DMS79 treated with DMSO at 0.1 percent for 48 hours (cell line): ENCODE data around the gene BDKRB2.

Experiments used
- DNase-seq: peaks from one replicate; lab custom pipeline; 2025; lab: John Stamatoyannopoulos, UW

BDKRB2 gene

DNA sequence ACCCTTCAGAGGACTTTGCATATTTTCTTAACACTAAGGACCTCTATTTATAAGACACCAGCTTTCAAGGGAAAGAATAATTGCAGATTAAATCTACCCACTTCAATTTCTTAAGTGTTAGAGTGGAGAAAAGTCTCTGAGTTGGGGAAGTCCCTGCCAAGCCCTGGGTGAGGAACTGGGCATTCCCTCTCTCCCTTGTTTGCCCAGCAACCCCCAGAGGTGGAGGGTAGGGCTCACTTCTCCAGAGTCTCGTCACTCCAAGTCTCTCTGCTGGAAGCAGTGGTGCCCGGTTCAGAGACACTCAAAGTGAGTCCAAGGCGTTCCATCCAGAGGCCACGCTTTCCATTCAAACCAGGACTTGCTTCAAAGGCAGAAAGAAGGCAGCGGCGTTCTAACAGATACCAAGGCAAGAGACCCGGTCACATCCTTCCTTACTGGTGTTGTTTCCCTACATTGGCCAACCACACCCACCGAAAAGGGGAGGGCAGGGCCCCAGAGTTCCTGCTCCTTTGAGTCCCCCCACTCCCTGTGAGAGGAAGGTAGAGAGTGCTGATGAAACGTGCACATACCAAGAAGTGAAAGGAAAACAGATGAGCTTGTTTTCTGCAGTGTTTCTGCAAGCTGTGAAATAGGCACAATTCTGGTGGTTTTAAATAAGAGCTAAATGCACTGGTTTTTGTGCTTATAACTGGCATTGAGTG lies 6.1 kb upstream of the BDKRB2 start:
- no peak for DNase-seq

DNA sequence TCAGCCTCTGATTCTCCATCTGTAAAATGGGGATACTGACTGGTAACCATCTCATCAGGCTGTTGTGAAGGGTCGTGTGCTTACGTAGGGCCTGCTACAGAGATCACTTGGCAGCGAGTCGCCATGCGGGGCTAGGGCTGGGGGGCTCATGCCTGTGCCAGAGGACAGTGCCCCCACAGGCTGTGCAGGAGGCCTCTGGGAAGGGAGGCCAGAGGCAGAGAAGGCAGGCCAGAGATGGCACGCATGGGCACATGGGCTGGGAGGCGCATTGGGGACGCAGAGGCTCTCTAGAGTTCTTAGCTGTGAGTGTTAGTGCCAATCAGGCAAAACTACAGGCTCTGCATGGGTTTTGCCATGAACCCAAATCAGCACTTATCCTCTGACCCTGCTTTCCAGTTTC lies 3.5 kb upstream of the BDKRB2 start:
- no peak for DNase-seq

GRCh38 chr14:96201965-96202364 lies 2.7 kb upstream of the BDKRB2 start:
- DNase-seq = no peak

- DNase-seq = no peak
Observed at GRCh38 chr14:96202441-96203094, 2.1 kb upstream of the BDKRB2 start.

DNA sequence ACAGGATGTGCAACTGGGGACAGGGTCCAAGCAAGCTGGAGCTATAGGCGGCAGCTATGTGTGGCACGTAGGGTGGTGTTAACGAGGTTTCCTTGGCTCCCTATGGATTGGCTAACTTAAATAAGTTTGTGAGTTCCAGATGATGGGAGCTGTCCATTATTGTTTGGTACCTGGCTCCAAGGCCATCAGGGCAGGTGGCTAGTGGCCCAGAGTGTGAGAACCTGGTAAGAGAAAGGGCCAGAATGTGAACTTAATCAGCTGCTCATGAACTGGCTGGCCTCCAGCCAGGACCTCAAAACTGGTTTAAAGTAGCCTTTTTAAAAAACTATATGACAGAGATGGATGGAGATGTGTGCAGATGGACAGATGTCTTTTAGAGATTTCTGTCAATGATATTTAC lies 1.5 kb upstream of the BDKRB2 start:
- no peak for DNase-seq

GRCh38 chr14:96203635-96204034 lies 1.0 kb upstream of the BDKRB2 start:
- DNase-seq = no peak

- no peak for DNase-seq
Observed at GRCh38 chr14:96205059-96205977, 679 bp downstream of the BDKRB2 start.

DNA sequence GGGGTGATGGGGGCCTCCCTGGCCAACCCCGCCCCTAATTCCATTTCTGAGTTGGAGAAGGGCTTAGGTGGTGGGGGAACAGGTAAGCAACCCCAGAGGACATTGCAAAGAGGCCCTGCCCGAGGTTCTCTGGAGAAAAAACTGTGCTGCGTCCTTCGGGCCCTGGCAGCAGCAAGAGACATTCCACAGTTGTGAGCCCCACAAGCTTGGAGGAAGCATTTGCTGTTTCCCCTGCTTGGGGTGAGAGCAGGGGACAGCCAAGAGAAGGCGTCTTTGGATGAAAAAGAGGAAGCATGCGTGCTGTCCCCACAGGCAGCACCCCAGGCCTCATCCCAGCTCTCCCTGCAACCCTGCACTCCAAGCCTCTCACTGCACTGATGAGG lies 1.3 kb downstream of the BDKRB2 start:
- no peak for DNase-seq

DNA sequence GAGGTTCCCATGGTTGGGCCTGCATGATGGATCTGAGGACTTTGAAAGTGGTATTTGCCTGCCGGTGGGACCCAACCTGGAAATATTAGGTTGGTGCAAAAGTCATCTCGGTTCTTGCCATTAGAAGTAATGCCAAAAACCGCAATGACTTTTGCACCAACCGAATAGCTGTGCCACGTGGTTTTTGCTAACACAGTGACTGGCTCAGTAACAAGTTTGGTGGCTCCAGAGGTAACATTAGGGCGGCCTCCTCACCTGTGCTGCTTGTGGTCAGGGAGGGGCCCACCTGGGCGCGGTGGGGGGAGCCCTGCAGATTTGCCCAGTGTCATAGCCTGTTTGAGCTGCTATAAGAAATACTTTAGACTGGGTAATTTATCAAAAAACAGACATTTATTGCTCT lies 1.8 kb downstream of the BDKRB2 start:
- DNase-seq = no peak

DNA sequence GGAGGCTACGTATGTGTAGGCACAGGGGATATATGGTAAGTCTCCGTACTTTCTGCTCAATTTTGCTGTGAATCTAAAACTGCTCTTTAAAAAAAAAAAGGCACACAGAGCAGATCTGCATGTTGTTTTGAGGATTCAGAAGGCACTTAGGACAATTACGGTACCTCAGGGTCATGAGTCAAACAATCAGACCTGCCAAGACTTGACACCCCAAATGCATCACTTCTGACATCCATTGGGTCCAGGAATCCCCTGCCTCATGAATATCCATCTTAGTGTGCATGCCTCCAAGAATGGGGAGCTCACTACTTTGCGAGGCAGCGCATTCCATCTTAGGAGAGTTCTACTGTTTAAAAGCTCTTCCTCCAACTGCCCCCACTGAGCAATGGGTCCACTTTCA lies 3.0 kb downstream of the BDKRB2 start:
- no peak for DNase-seq

GRCh38 chr14:96208739-96209138 lies 4.1 kb downstream of the BDKRB2 start:
- DNase-seq = no peak

GRCh38 chr14:96212140-96212539 lies 7.5 kb downstream of the BDKRB2 start:
- DNase-seq = no peak

DNA sequence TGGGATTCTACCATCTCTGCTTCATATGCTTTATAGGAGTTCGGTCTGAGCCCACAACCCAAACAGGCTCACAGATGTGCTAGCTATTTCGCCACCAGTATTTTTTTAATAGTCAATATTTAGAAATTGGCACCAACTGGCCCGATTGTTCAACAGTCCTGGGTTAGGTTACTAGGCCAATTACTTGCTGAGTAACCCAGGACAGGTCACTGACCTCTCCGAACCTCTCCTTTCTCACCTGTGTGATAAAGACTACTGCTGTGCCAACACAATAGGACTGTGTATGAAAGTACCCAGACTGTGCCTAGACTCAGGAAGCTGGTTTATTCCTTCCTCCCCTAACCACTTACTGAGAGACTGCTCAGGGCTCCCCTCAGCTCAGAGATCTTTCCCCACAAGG lies 8.3 kb downstream of the BDKRB2 start:
- no peak for DNase-seq

- DNase-seq = no peak
Observed at GRCh38 chr14:96213871-96214465, 9.3 kb downstream of the BDKRB2 start.

GRCh38 chr14:96214793-96215192 lies 10.2 kb downstream of the BDKRB2 start:
- DNase-seq = no peak

DNA sequence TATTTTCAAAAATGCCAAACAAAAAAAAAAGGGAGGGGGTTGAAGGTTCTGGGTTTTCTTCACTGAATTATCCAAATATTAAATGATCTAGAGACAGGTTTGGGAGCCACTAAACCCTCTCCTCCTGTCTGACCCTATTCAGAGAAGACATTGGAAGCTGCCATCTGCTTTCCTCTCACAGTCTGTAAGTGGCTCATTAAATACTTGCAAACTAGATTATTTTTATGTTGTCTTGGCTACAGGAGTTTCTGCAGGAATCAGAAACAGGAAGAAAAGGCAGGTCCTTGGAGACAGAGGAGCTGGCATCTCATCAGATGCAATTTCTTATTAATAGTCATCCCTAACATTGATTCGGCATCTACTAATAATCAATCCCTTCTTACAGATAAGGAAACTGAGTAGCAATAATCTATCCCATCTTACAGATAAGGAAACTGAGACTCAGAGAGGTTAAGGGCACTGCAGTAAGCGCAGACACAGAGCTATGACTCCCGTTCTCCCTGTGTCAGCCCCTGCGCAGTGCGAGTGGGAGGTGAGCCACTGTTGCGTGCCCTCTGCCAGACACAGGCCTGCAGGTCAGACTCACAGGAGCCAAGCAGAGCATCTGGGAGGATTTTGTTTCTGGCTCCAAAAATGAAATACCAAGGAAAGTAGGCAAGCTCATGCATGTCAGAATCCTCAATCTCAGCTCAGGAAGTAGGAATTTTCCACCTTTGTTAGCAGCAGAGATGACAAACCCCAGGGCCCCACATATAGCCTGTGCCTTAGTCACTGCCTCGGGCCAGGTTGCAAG lies 11.0 kb downstream of the BDKRB2 start:
- no peak for DNase-seq

DNA sequence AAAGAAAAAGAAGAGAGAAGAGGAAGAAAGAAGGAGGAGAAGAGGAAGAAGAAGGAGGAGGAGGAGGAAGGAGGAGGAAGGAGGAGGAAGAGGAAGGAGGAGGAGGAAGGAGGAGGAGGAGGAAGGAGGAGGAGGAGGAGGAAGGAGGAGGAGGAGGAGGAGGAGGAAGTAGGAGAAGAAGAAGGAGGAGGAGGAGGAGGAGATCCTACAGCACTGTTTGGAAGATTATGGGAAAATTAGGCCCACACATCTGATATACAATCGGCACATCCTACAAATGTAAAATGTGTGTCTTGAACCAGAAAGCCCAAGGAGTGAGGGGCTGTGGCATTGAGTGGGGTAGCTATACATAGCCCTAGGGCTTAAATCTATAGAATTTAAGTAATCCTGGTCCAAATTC lies 12.0 kb downstream of the BDKRB2 start:
- DNase-seq = no peak

DNA sequence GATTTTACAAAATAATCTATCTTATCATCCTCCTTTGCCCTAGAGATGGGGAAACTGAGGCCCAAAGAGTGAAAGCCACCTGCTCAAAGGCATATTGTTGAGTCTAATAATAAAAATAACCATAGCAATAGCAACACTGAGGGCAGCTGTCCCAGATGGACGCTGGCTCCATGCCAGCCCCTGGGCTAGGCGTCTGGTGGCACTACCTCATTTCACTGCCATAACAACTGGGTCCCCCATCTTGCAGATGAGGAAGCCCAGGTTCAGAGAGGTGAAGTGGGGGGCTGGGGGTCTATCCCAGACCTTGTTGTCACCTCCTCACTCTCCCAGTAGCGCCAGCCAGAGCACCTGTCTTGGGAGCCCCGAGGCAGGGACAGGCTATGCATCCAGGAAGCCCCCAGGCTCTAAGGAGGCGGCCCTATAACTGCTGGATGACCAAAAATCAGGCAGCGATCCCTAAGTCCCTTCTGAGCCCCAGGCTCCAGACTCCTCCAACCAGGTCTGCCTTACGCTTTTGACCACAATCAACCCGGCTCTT lies 12.8 kb downstream of the BDKRB2 start:
- no peak for DNase-seq

DNA sequence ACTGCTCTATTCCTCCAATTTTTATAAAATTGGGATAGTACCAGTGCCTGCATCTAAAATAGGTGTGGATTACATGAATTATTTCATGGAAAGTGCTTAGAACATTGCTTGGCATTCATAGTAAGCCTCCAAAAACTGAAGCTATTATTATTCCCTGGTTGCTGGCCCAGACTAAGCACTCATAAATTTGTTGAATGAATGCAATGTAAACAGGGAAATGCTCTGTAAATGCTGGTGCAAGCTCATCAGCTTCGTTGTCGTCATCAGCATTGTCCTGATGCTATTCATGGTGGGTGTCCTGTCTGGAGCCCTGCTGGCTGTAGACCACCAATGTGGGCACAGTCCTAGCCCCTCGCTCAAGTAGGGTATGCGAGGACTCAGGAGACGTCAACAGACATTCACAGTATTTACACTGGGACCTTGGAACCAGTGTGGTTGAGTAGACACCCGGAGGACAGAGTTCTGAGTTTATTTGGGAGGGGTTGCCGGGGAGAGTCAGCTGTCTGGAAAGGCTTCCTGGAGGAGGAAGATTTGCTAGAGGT lies 16.5 kb downstream of the BDKRB2 start:
- DNase-seq = no peak

GRCh38 chr14:96221841-96222240 lies 17.2 kb downstream of the BDKRB2 start:
- DNase-seq = peak; percentile 56

DNA sequence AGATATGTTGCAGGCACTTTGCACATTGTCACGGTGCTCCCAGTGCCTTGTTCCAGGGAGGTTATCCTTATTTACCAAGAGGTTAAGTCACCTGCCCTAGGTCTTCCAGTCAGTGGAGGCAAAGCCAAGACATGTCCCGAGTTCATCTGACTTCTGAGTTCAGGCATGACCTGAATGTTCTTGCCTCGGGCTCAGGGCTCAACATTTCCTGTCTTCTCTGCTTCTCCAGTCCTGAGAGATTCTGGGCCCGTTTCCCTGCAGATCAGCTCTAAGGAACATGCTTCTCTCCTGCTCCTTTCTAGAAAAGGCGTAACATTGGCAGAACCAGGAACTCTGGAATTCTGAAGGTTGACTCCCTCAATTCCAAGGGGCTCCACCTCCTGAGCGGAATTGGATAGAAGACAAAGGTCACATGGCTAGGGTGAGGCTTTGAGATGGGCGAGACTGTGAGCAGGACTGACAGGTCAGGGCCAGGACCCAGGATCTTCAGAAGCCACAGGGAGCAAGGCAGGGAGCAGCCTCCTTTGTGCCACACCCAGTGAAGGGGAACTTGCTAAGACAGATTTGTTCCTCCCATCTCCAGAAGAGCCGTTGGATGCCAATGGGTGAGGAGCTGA lies 19.9 kb downstream of the BDKRB2 start:
- no peak for DNase-seq
